ENCODE results near the gene PCNP. TPM values are rescaled to one million over a fixed set of nuclear protein-coding genes. Genes with fewer than 3 reads are reported as not detected.

PCNP gene
- total and polyA plus RNA-seq, 9 of the 15 experiments (the other 6 are each of a cell fraction or from before 2014, with no cell fraction given) = 54.3 to 170 (median 150) TPM

DNA sequence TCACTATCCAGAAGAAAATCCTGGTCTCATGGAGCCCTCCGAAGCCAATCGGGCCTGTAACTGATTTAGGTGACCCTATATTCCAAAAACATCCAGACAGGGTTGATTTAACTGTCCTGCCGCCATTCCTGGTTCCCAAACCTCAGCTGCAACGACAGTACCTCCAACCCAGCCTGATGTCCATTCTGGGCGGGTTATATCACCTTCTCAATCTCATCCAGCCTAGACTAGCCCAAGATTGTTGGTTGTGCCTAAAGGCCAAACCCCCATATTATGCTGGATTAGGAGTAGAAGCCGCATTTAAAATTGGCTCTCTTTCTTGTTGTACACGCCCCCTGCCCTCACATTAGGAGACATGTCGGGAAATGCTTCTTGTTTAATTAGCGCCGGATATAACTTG, 66.3 kb downstream of the PCNP start (continued):
- TF ChIP-seq MGA (IDR thresholded peaks at IDR 0.05) (no peak), SAP30 (IDR thresholded peaks at IDR 0.05; ENCODE audit: borderline replicate concordance, insufficient read depth, low read depth, low read length, poor library complexity, severe bottlenecking) (peak; percentile 44), GTF2A2 (tag; IDR thresholded peaks at IDR 0.05) (no peak)
- TF ChIP-seq, protein P1, sequence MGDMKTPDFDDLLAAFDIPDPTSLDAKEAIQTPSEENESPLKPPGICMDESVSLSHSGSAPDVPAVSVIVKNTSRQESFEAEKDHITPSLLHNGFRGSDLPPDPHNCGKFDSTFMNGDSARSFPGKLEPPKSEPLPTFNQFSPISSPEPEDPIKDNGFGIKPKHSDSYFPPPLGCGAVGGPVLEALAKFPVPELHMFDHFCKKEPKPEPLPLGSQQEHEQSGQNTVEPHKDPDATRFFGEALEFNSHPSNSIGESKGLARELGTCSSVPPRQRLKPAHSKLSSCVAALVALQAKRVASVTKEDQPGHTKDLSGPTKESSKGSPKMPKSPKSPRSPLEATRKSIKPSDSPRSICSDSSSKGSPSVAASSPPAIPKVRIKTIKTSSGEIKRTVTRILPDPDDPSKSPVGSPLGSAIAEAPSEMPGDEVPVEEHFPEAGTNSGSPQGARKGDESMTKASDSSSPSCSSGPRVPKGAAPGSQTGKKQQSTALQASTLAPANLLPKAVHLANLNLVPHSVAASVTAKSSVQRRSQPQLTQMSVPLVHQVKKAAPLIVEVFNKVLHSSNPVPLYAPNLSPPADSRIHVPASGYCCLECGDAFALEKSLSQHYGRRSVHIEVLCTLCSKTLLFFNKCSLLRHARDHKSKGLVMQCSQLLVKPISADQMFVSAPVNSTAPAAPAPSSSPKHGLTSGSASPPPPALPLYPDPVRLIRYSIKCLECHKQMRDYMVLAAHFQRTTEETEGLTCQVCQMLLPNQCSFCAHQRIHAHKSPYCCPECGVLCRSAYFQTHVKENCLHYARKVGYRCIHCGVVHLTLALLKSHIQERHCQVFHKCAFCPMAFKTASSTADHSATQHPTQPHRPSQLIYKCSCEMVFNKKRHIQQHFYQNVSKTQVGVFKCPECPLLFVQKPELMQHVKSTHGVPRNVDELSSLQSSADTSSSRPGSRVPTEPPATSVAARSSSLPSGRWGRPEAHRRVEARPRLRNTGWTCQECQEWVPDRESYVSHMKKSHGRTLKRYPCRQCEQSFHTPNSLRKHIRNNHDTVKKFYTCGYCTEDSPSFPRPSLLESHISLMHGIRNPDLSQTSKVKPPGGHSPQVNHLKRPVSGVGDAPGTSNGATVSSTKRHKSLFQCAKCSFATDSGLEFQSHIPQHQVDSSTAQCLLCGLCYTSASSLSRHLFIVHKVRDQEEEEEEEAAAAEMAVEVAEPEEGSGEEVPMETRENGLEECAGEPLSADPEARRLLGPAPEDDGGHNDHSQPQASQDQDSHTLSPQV (IDR thresholded peaks at IDR 0.05) = 0 out of 2 replicates have a peak, but pooled peaks have one; percentile 25
- TF ChIP-seq, protein P2, sequence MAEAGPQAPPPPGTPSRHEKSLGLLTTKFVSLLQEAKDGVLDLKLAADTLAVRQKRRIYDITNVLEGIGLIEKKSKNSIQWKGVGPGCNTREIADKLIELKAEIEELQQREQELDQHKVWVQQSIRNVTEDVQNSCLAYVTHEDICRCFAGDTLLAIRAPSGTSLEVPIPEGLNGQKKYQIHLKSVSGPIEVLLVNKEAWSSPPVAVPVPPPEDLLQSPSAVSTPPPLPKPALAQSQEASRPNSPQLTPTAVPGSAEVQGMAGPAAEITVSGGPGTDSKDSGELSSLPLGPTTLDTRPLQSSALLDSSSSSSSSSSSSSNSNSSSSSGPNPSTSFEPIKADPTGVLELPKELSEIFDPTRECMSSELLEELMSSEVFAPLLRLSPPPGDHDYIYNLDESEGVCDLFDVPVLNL (CRISPR knock-in tag; IDR thresholded peaks at IDR 0.05; ENCODE audit: low read depth) = peak; percentile 29; the same call in 1 of the 2 replicates

All from K562 (cell line).